ENCODE measurements around the gene POLR3K. TPM values are rescaled to one million over a fixed set of nuclear protein-coding genes. Genes with fewer than 3 reads are reported as not detected.
"Not testable (repeated sequence)": the region's sequence is repeated elsewhere in the genome, so short reads cannot be mapped to it uniquely, and the experiment has no call there.

POLR3K gene
- total RNA-seq, 1 donor from 2014 or later: 26.5 TPM

GRCh38 chr16:54237-54581 is 801 bp upstream of the POLR3K start:
- Mint-ChIP-seq H3K36me3 (ENCODE audit: low read depth) (peaks cover 53% of the 10 kb centered on the region), H3K27me3 (no peaks in the 10 kb centered on the region), H3K4me3 (peak overlapping the region; percentile 95), H3K27ac (peak overlapping the region; percentile 88), H3K9me3 (no peaks in the 10 kb centered on the region), H3K4me1 (peaks cover 27% of the 10 kb centered on the region)
- CTCF ChIA-PET: no interaction called here
- POLR2A ChIA-PET: interaction anchor here (0.7 to 2.5 kb wide), 9 partner anchors 10 to 181 kb away, joined by 3 to 50 read pairs (median 8); partner anchors contain the start of genes FAM234A and MPG
- no peak for ATAC-seq (ENCODE audit: low read depth)
- intact Hi-C loops (cut with micrococcal nuclease): no loop called here
- no peak for DNase-seq
- no peak for TF ChIP-seq CTCF (IDR thresholded peaks at IDR 0.05)

GRCh38 chr16:50769-51591 is 2.4 kb downstream of the POLR3K start:
- H3K36me3 Mint-ChIP-seq (ENCODE audit: low read depth): peaks cover 51% of the 10 kb centered on the region
- ChIA-PET CTCF (no interaction called here), POLR2A (interaction anchor here (0.6 kb wide), 1 partner anchor 17 kb away, joined by 3 read pairs; no protein-coding TSS in a partner anchor)
- H3K9me3 Mint-ChIP-seq: no peaks in the 10 kb centered on the region
- H3K4me3 Mint-ChIP-seq: peak overlapping the region; percentile 24
- DNase-seq: no peak
- no peaks in the 10 kb centered on the region for H3K27me3 Mint-ChIP-seq
- H3K27ac Mint-ChIP-seq: no peak overlapping the region
- no peak for TF ChIP-seq CTCF (IDR thresholded peaks at IDR 0.05)
- no peak for ATAC-seq (ENCODE audit: low read depth)
- intact Hi-C loops (cut with micrococcal nuclease): no loop called here
- H3K4me1 Mint-ChIP-seq: peaks cover 27% of the 10 kb centered on the region

GRCh38 chr16:47234-47633 is 6.2 kb downstream of the POLR3K start:
- DNase-seq (no peak), ATAC-seq (ENCODE audit: low read depth) (no peak)
- intact Hi-C loops (cut with micrococcal nuclease): no loop called here
- peaks cover 15% of the 10 kb centered on the region for H3K4me1 Mint-ChIP-seq
- H3K4me3 Mint-ChIP-seq: no peak overlapping the region
- H3K36me3 Mint-ChIP-seq (ENCODE audit: low read depth): peaks cover 72% of the 10 kb centered on the region
- no peak overlapping the region for H3K27ac Mint-ChIP-seq
- ChIA-PET CTCF (no interaction called here), POLR2A (no interaction called here)
- no peaks in the 10 kb centered on the region for H3K9me3 Mint-ChIP-seq
- TF ChIP-seq CTCF (IDR thresholded peaks at IDR 0.05): no peak
- H3K27me3 Mint-ChIP-seq: no peaks in the 10 kb centered on the region

- H3K4me3 Mint-ChIP-seq; H3K27ac Mint-ChIP-seq; intact Hi-C loops (cut with micrococcal nuclease); H3K9me3 Mint-ChIP-seq; ATAC-seq (ENCODE audit: low read depth); DNase-seq; H3K27me3 Mint-ChIP-seq; POLR2A ChIA-PET; CTCF ChIA-PET: not testable (repeated sequence)
- H3K4me1 Mint-ChIP-seq: peaks cover 15% of the 10 kb centered on the region
- H3K36me3 Mint-ChIP-seq (ENCODE audit: low read depth): peaks cover 76% of the 10 kb centered on the region
These were observed 6.9 kb downstream of the POLR3K start for GRCh38 chr16:46510-46909.

- no peak overlapping the region for H3K4me3 Mint-ChIP-seq
- H3K27me3 Mint-ChIP-seq: no peaks in the 10 kb centered on the region
- intact Hi-C loops (cut with micrococcal nuclease): no loop called here
- H3K9me3 Mint-ChIP-seq: no peaks in the 10 kb centered on the region
- DNase-seq: no peak
- peaks cover 5% of the 10 kb centered on the region for H3K4me1 Mint-ChIP-seq
- H3K36me3 Mint-ChIP-seq (ENCODE audit: low read depth): peaks cover 68% of the 10 kb centered on the region
- CTCF ChIA-PET: no interaction called here
- POLR2A ChIA-PET: interaction anchor here (2.4 kb wide), 1 partner anchor 8 kb away, joined by 15 read pairs; the partner anchor contains the start of genes POLR3K and SNRNP25
- no peak overlapping the region for H3K27ac Mint-ChIP-seq
- no peak for ATAC-seq (ENCODE audit: low read depth)
- no peak for TF ChIP-seq CTCF (IDR thresholded peaks at IDR 0.05)
These were observed 8.0 kb downstream of the POLR3K start for GRCh38 chr16:45454-45853.
